Gastroesophageal sphincter (tissue), 3 donors: ENCODE data around the gene ITGA8.

Experiments
- CTCF ChIP-seq, 4 experiments: fragments of 200-600 bp in 2 of 4; fragments of 450-650 bp in 2 of 4; sonication (generic) in 1 of 4; IDR thresholded peaks; one replicate each; pipeline ENCODE4 v1.5.1; 2017 to 2019; ENCODE audit warnings: antibody characterized with exemption in 4 of 4, mild to moderate bottlenecking in 2 of 4, moderate library complexity in 2 of 4
- EP300 ChIP-seq: sonication (generic); formaldehyde crosslinking; IDR thresholded peaks from one replicate; pipeline ENCODE4 v1.6.1; 2017; ENCODE audit warnings: antibody characterized with exemption, mild to moderate bottlenecking
- POLR2A ChIP-seq, 2 donors: fragments of 450-650 bp; IDR thresholded peaks; one replicate each; pipeline ENCODE4 v1.6.1; 2017; ENCODE audit warnings: antibody characterized with exemption in 2 of 2, mild to moderate bottlenecking in 2 of 2, moderate library complexity in 1 of 2
- POLR2AphosphoS5 ChIP-seq: sonication (generic); formaldehyde crosslinking; IDR thresholded peaks from one replicate; pipeline ENCODE4 v1.6.1; 2017; ENCODE audit warnings: antibody characterized with exemption

GRCh38 chr10:15735763-15736162 is 16.0 kb upstream of the ITGA8 start:
- no peak for TF ChIP-seq CTCF (IDR thresholded peaks at IDR 0.05)
- TF ChIP-seq POLR2A (IDR thresholded peaks at IDR 0.05): no peak
- no peak for TF ChIP-seq EP300
- no peak for TF ChIP-seq POLR2AphosphoS5
